Calu3 (cell line): Measurements from ENCODE around the gene CHD3. TPM values are rescaled to one million over a fixed set of nuclear protein-coding genes. Genes with fewer than 3 reads are reported as not detected.
"Not testable (repeated sequence)": the region's sequence is repeated elsewhere in the genome, so short reads cannot be mapped to it uniquely, and the experiment has no call there.

Experiments used
- BruUV-seq: library from RNA; stranded (reverse); fragments of 400-500 nt; replicated peaks from 2 replicates; lab custom pipeline; 2021; lab: Mats Ljungman, UMichigan
- CTCF ChIA-PET: fragments of 300-600 bp; sonication (Branson Sonifier 250); formaldehyde crosslinking; loops from one replicate; lab custom pipeline; 2022; ENCODE audit warnings: antibody characterized with exemption; lab: Charles Lee
- DNase-seq: peaks from one replicate; pipeline ENCODE4 v3.0.0; 2022
- H3K27ac Mint-ChIP-seq: one replicate; pipeline ENCODE4 v1.8.0; 2022; ENCODE audit warnings: mixed read lengths; ENCODE audit not compliant: unreplicated experiment
- H3K27me3 Mint-ChIP-seq: one replicate; pipeline ENCODE4 v1.8.0; 2022; ENCODE audit warnings: mixed read lengths; ENCODE audit not compliant: unreplicated experiment
- H3K36me3 Mint-ChIP-seq: one replicate; pipeline ENCODE4 v1.8.0; 2022; ENCODE audit warnings: mild to moderate bottlenecking, moderate library complexity, mixed read lengths; ENCODE audit not compliant: insufficient read depth, unreplicated experiment
- H3K4me1 Mint-ChIP-seq: one replicate; pipeline ENCODE4 v1.8.0; 2022; ENCODE audit warnings: mild to moderate bottlenecking, low read depth, mixed read lengths; ENCODE audit not compliant: unreplicated experiment
- H3K4me3 Mint-ChIP-seq: one replicate; pipeline ENCODE4 v1.8.0; 2022; ENCODE audit warnings: mild to moderate bottlenecking, low read depth, moderate library complexity, mixed read lengths; ENCODE audit not compliant: unreplicated experiment
- H3K9me3 Mint-ChIP-seq: one replicate; pipeline ENCODE4 v1.8.0; 2022; ENCODE audit warnings: low read depth, mixed read lengths; ENCODE audit not compliant: unreplicated experiment
- intact Hi-C: fragments of 100-400 bp; cut with micrococcal nuclease; formaldehyde crosslinking; loops from one replicate; pipeline ENCODE4 v1.10.0; 2022; ENCODE audit not compliant: unreplicated experiment
- total RNA-seq: library from RNA; stranded (reverse); gene quantifications from 2 replicates; pipeline ENCODE4 v1.2.3, GENCODE V29; 2022
- TF ChIP-seq, protein P1 (sequence below): fragments of 200-600 bp; IDR thresholded peaks from one replicate; pipeline ENCODE4 v1.8.0; 2022; ENCODE audit warnings: antibody characterized with exemption; ENCODE audit not compliant: unreplicated experiment

CHD3 gene
- total RNA-seq, 1 experiment from 2014 or later = 116 TPM

DNA sequence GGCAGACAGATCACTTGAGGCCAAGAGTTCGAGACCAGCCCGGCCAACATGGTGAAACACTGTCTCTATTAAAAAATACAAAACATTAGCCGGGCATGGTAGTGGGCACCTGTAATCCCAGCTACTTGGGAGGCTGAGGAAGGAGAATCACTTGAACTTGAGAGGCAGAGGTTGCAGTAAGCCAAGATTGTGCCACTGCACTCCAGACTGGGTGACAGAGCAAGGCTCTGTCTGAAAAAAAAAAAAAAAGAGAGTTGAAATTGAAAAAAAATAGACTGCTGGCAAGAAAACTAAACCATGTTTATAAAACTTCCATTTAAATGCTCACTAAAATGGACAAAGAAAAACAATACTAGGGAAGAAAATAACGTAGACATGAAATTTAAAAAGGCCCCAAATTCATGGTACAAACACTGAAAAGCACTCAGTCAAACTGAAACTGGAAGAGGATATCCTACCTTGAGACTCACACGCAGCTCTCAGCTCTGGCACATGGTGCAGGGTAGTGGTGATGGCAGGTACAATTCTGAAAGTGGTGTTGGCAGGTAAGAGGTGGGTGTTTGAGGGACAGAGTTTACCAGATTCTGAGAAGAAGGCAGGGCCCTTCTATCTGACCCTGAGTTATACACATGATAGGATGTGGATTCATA is 62.7 kb downstream of the CHD3 start:
- Mint-ChIP-seq H3K4me3 (no peak overlapping the region), H3K27me3 (no peaks in the 10 kb centered on the region), H3K36me3 (peaks cover 17% of the 10 kb centered on the region), H3K9me3 (no peaks in the 10 kb centered on the region), H3K4me1 (no peaks in the 10 kb centered on the region), H3K27ac (no peak overlapping the region)
- intact Hi-C loops = no loop called here
- BruUV-seq = no TSS peak
- DNase-seq = no peak
- CTCF ChIA-PET = no interaction called here
- TF ChIP-seq, protein P1, sequence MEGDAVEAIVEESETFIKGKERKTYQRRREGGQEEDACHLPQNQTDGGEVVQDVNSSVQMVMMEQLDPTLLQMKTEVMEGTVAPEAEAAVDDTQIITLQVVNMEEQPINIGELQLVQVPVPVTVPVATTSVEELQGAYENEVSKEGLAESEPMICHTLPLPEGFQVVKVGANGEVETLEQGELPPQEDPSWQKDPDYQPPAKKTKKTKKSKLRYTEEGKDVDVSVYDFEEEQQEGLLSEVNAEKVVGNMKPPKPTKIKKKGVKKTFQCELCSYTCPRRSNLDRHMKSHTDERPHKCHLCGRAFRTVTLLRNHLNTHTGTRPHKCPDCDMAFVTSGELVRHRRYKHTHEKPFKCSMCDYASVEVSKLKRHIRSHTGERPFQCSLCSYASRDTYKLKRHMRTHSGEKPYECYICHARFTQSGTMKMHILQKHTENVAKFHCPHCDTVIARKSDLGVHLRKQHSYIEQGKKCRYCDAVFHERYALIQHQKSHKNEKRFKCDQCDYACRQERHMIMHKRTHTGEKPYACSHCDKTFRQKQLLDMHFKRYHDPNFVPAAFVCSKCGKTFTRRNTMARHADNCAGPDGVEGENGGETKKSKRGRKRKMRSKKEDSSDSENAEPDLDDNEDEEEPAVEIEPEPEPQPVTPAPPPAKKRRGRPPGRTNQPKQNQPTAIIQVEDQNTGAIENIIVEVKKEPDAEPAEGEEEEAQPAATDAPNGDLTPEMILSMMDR = no peak

DNA sequence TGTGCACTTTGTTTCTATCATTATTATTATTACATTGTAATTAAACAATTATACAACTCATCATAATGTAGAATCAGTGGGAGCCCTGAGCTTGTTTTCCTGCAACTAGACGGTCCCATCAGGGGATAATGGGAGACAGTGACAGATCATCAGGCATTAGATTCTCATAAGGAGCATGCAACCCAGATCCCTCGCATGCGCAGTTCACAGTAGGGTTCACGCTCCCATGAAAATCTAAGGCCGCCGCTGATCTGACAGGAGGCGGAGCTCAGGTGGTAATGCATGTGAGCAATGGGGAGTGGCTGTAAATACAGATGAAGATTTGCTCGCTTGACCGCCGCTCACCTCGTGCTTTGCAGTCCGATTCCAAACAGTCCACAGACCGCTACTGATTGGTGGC is 64.7 kb downstream of the CHD3 start:
- DNase-seq, BruUV-seq, H3K36me3 Mint-ChIP-seq, H3K9me3 Mint-ChIP-seq, CTCF ChIA-PET, H3K27me3 Mint-ChIP-seq, H3K4me3 Mint-ChIP-seq, intact Hi-C loops, H3K4me1 Mint-ChIP-seq, H3K27ac Mint-ChIP-seq: not testable (repeated sequence)

DNA sequence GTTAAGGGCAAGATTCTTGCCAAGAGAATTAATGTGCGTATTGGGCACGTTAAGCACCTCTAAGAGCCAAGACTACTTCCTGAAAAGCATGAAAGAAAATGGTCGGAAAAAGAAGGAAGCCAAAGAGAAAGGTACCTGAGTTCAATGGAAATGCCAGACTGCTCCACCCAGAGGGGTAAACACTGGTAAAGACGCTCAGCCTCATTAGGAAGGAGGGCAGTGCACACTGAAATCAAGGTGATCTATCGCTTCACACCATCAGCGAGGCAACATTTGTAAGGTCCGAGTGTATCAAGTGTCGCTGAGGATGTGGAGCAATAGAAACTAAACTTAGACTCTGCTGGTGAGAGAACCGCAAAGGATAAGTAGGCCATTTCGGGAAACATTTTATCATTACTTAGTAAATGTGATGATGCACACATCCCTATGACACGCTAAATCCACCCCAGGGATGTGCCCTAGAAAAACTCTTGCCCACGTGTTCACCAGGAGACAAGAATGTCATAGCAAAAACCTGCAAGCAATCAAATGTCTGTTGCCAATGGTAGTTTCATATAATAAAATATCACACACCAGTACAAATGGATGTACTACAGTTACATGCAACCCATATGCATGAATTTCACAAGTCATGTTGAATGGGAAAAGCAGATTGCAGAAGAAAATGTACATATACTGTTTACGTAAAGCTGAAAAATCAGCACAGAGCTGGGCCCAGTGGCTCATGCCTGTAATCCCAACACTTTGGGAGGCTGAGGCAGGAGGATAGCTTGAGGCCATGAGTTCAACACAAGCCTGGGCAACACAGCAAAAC is 67.0 kb downstream of the CHD3 start:
- TF ChIP-seq, protein P1 = no peak
- Mint-ChIP-seq H3K27ac (no peak overlapping the region), H3K9me3 (no peaks in the 10 kb centered on the region), H3K36me3 (no peaks in the 10 kb centered on the region), H3K4me1 (no peaks in the 10 kb centered on the region), H3K27me3 (peaks cover 10% of the 10 kb centered on the region), H3K4me3 (no peak overlapping the region)
- no TSS peak for BruUV-seq
- intact Hi-C loops = no loop called here
- no peak for DNase-seq
- CTCF ChIA-PET = interaction anchor here (0.6 kb wide), 1 partner anchor 18 kb away, joined by 4 read pairs; no protein-coding TSS in a partner anchor

GRCh38 chr17:7956228-7956965 is 67.8 kb downstream of the CHD3 start:
- Mint-ChIP-seq H3K27ac (no peak overlapping the region), H3K27me3 (peaks cover 16% of the 10 kb centered on the region), H3K4me1 (no peaks in the 10 kb centered on the region), H3K9me3 (no peaks in the 10 kb centered on the region), H3K36me3 (no peaks in the 10 kb centered on the region), H3K4me3 (no peak overlapping the region)
- CTCF ChIA-PET = interaction anchor here (0.6 kb wide), 1 partner anchor 18 kb away, joined by 4 read pairs; no protein-coding TSS in a partner anchor
- DNase-seq = no peak
- TF ChIP-seq, protein P1 = no peak
- no TSS peak for BruUV-seq
- intact Hi-C loops = no loop called here
